ENCODE data around the gene PRRT1B.
A peak's percentile ranks its signal among the peaks of the same experiment; 100 is the strongest.
"Not testable (repeated sequence)": the region's sequence is repeated elsewhere in the genome, so short reads cannot be mapped to it uniquely, and the experiment has no call there.

Gene PRRT1B

DNA sequence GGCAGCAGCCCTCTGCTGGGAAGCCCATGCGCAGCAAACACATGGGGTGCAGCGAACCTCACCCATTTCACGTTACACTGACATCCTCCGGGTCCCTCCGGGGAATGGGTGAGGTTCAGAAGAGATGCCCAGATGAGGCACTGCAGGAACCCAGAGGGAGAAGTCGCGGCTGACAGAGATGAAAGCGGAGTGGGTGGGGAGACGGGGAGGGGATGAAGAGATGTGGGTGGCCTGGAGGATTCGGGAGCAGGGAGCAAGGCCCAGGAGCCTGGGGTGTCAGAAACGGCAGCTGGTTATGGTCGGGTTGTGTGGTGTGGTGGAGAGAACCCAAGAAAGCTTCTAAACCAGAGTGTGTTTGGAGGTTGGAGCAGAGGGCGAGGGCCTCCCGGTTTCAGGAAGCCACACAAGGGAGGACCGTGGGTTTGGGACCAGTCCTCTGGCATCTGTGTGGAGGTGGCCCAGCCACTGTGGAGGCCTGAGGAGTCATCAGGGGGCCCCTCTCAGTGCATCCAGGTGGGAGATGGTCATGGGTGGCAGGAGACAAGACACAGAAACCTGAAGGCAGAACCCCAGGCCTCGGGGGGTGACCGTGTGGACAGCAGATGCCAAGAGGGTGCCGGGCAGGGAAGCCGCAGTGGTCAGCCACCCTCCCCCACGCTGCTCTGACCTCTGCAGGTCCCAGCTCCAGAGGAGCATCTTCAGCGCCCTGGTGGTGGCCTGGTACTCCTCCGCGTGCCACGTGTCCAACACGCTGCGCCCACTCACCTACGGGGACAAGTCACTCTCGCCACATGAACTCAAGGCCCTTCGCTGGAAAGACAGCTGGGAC lies 22.9 kb upstream of the PRRT1B start:
- DNase-seq (ENCODE audit: low read depth), result no peak

DNA sequence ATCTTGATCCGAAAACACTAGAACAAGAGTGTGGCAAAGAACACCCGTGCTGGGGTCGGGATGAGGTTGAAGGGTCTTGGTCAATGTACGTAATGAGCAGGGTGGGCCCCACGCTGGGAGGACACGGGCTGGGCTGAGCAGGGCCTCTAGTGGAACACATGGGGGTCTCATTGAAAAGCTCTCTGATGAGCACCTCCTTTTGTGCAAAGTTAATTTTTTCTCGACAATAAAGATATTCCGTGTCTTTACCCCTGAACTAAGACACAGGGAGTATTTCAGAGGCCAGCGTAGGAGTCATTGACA lies 22.3 kb upstream of the PRRT1B start:
- DNase-seq (ENCODE audit: low read depth), result no peak

DNA sequence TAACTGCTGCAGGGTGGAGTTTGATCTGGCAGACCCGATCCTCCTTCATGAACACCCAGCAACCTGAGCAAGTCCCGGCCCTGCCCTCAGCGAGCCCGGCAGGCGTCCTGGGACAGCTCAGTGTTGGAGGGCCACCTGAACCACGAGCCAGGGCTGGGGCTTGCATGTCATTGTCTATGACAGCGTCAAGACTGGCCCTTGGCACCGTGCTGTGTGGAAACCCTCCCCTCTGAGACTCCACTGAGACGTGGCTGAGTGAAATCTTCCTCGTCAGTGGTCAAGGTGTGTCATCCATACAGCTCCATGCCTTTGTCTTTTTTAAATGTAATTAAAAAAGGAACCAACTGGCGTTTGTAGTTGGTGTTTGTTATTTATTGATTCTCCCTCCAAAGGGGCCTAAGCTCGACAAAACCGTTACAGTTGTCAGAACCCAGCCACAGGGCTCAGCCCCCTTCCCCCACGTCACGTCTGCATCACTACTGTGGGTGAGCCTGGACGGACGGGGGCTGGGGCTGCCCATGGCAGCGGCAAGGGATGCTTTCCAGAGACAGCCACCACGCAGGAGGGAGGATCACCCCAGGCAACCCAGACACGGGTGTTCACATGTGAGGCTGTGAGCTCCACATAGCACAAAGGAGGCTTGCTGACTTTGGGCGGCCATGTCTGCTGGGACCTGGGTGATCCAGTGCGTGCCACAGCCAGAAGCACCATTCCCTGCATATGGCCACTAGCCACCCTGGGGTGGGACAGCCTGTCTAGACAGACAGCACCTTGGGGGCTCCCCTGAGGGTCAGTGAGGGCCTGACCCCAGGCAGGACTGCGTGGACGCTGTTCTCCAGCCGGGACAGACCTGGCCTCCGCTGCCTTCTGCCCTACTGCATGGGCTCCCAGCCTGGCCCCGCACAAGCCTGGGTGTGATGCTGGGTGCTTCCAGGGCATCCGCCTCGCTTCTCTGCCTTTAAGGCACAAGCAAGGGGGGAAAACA lies 21.6 kb upstream of the PRRT1B start:
- no peak for DNase-seq (ENCODE audit: low read depth)

DNA sequence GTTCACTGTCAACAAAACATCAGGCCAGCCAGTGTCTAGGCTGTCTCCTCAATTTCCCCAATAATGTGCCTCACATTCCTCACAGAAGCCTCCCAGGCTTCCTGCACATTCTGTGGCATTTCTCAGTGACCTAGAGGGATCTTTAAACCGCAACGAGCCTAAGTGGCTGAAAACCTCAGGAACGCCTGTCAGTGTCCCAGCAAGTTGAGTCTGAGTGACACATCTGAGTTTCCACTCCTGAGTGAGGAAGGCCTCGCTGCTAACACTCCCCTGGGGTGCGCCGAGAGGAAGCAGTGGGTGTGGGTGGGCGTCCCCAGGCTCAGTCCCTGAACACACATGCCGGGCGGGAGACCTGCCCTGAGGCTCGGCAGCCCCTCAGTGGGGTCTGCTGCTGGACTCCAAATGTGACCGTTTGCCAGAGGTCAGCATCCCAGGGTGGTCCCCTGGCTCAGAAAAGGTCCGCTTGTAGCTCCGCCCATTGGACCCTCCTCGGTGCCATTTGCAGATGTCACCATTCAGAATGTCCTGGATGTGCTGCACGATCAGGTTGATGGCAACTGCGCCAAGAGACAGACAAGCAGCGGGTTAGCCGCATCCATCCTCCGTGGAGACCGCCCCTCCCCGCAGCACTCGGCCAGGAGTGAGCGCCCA lies 20.5 kb upstream of the PRRT1B start:
- no peak for DNase-seq (ENCODE audit: low read depth)

DNA sequence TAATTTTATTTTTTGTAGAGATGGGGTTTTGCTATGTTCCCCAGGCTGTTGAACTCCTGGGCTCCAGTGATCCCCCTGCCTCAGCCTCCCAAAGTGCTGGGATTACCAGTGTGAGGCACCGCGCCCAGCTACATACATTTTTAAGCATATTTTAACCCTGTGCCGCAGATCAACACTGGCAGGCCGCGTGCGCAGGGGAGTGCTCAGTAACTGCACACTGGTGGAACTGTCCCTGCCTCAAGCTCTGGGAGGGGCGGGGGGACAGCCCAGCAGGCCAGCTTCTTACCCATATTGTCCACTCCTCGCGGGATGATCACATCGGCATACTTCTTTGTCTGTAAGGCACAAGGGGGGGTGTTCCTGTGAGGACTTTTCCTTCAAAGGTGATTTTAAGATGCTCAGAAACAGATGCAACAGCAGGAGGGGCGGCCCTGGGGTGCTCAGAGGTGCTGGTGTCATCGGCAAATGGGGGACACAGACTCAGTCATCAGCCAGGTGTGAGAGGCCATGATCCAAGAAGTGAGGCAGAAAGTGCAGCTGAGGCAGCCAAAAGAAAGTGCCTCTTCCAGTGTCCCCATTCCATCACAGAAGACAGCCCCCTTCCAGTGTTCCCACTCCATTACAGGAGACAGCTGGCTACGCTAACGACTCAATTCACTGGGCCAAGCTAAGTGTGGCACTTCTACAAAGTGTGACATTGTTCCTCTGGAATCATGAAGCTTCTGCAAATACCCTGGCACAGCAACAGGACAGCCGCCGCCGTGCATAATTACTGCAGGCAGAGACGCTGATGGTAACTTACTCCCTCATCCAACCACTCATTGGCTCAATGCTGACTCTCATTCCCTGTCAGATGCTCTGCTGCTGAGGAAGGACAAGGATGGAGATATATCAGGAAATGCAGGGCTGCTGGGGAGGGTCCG lies 19.4 kb upstream of the PRRT1B start:
- no peak for DNase-seq (ENCODE audit: low read depth)

DNA sequence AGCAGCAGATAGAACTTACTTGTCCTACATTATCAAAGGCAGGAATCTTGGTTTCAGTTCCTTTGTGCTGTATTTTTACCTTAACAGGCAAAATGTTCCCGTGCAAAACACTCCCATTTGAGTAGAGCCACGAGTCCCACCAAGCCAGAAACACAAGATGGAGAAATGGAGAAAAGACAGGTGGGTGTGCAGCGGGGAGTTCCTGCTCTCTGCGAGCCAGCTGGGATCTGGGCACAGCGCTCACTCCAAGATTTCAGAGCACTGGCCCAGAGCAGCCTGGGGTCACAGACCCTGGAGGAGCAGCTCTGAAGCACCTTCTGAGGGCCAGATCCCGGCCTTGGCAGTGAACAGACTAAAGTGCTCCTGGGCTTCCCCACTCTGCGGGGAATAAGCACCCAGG lies 17.1 kb upstream of the PRRT1B start:
- DNase-seq (ENCODE audit: low read depth), result no peak

DNA sequence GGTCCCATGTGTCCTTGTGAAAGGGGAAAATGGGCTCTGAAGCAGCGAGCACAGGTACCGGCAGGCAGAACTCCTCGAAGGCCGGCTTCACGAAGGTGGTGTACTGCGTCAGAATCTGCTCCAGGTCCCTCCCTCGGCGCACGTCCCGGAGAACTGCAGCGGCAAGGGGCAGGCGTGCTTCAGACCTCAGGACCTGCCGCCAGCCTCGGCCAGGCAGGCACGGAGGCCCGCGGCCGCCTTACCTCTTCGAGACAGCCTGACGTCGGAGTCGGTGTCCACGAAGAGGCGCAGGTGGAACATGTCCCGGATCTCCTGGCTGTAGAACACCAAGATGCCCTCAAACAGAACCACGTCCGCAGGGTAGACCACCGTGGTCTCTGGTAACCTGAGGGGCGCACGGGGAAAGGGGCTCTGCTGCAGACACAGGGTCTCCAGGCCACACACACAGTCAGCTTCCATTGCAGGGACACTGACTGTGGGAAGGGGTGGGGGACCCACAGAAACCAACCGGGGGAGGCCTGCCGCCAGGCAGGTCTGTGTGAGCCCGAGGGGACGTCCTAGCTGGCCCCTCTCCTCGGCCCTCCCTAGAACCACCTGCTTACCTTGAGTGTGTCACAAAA lies 16.3 kb upstream of the PRRT1B start:
- no peak for DNase-seq (ENCODE audit: low read depth)

DNA sequence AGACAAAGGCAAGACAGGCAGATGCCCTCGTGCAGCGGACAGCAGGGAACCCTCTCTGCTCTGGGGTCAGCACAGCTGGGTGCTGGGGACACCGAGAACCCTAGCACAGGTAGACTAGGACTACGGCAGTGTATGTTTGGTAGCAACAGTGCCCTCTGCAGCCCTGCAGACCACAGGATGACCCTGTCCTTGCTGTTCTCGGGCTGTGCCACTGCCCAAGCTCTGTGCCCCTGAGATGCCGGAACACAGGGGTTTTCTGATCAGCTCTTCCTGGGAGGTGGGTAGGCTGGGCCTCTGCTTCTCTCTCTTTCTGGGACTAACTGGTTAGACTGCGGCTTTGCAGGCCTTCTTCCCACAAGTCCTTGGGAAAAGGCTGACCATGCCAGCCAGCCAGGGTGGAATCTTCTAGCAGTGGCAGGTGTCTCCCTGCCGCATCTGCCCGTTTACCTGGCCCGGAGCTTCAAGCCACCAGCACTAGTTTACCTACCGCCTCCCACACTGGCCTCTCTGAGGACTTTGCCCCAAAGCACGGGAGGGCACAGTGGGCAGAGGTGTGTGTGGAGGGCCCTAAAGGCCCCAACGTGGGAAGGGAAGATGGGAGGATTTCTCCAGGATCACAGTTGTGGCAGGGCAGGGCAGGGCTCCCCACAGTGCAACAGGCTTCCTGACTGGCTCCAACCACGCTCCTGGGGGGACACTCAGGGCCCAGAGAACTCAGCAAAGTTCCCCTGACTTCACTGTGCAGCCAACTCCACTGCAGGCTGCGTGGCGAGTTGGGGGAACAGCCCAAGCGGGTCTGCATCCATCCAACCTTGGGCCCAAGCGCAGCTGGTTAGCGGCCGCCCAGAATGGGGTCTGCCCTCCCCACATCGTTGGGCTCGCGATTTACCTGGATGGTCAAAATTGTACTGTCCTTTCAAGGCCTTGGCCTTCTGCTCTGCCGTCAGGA lies 15.5 kb upstream of the PRRT1B start:
- DNase-seq (ENCODE audit: low read depth), result no peak

DNA sequence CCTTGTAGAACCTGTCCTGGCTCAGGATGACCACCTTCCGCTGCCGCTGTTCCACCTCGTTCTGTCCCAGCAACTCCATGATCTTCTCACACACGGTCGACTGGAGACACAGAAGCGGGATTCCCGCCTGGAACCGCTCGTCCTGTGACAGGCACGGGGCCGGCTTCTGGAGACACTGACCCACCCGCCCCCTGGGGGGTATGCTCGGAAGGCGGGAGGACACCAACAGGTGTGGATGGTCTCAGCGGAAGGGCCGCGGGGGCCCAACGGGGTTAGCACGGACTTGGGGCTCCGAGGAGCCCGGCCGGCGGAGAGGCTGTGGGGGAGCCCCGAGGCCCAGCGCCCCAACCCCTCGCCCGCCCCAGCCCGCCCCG lies 14.8 kb upstream of the PRRT1B start:
- DNase-seq (ENCODE audit: low read depth), result peak; percentile 13

DNA sequence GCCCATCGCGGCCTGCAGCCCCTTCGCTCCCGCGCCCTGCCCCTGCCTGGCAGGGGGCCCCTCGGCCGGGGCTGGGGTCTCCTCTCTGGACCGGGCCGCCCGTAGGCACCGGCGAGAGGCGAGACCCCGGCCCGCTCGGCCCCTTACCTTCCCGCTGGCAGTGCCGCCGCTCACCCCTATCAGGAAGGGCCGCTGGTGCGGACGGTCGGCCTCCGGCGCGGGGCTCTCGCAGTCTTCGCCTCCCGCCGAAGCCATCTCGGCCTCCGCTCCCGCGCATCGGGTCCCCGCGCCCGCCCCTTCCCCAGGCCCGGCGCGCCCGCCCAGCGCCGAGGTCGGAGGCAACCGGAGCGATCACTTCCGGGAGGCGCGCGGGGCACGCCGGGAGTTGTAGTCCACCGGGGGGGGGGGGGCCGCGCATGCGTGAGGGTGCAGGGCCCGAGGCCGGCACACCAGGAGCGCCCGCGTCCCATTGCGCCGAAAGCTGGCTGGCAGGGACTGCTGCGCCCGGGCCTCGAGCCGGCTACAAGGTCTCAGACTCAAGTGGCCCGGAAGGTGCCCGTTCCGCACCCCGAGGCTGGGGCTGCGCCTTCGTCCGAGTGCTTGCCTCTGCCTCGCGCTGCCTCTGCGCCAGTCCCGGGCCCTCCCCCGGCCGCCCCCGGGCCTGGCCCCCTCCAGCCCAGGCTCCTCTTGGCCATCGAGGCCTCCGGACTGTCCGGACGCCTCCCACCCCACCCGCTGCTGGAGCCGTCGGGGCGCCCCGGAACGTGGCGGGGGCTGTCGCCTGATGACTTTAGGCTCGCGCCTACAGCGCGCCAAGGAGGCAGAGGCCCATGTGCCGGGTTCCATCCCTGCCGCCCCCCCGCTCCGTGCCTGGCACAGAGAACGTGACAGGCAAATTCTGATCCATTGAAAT lies 14.1 kb upstream of the PRRT1B start, which contains the start of gene UCK1:
Gene UCK1, minus strand, starts transcription at position 344 of the 913 bp plus-strand sequence. Its CDS starts 89 bp downstream, at position 255.
- peak; percentile 80 for DNase-seq (ENCODE audit: low read depth)

DNA sequence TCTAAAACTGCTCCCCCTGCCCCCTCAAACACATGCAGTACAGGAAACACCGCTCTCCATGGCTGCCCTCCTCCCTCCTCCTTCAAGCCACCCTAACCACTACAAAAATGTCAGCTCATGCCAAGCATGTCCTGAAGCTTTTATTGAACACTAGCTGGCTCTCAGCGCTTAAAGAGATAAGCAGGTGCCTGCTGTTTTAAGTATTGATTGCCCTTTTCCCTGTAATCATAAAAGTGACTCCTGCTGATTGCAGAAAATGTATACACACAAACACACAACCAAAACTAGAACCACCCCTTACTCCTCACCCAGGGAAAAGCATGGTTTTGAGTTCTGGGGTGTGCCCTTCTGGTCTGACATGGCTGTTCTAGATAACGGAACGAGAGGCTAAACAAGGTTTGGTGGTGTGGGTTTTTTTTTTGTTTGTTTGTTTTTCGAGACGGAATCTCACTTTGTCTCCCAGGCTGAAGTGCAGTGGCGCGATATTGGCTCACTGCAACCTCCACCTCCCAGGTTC lies 10.5 kb upstream of the PRRT1B start:
- no peak for DNase-seq (ENCODE audit: low read depth)

DNA sequence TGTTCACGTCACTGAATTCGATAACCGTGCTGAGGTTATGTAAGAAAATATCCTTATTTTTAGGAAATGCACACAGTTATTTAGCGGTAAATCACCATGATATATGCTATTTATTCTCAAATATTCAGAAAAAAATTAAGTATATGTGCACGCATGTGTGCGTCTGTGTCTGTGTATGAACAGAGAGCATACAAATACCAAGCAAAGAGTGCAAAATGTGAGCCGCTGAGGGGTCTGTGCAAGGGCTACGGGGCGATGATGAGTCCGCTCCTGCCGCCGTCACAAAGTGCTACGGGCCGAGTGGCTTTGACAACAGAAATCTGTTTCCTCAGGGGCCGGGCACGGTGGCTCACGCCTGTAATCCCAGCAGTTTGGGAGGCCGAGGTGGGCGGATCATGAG lies 7.4 kb upstream of the PRRT1B start:
- no peak for DNase-seq (ENCODE audit: low read depth)

DNA sequence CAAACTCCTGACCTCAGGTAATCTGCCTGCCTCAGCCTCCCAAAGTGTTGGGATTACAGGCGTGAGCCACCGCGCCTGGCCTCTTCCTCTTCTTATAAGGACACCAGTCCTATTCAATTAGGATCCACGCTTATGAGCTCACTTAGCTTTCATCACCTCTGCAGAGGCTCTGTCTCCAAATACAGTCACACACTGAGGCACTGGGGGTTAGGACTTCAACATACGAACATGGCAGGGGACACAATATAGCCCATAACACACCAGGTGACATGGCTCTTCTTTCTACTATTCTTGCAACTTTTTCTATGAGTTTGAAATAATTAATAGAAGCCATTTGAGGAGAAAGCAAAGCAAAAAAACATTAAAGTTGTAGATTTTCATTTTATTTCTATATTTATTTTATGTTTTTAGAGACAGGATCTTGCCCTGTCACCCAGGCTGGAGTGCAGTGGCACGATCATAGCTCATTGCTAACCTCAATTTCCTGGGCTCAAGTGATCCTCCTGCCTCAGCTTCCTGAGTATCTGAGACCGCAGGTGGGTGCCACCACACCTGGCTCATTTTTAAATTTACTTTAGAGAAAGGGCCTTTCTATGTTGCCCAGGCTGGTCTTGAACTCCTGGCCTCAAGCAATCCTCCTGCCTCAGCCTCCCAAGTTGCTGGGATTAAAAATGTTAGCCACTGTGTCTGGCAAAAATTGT lies 6.0 kb upstream of the PRRT1B start:
- no peak for DNase-seq (ENCODE audit: low read depth)

DNA sequence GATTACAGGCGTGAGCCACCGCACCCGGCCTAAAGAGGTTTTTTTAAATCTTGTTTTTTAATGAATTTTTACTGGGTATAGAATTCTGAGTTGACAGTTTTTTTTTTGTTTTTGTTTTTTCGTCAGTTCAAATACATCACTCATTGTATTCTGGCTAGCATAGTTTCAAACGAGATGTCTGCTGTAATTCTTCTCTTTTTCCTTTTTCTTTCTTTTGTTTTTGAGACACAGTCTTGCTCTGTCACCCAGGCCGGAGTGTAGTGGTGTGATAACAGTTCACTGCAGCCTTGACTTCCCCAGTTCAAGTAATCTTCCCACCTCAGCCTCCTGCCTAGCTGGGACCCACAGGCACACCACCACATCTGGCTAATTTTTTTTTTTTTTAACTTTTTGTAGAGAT lies 2.2 kb upstream of the PRRT1B start:
- no peak for DNase-seq (ENCODE audit: low read depth)

DNA sequence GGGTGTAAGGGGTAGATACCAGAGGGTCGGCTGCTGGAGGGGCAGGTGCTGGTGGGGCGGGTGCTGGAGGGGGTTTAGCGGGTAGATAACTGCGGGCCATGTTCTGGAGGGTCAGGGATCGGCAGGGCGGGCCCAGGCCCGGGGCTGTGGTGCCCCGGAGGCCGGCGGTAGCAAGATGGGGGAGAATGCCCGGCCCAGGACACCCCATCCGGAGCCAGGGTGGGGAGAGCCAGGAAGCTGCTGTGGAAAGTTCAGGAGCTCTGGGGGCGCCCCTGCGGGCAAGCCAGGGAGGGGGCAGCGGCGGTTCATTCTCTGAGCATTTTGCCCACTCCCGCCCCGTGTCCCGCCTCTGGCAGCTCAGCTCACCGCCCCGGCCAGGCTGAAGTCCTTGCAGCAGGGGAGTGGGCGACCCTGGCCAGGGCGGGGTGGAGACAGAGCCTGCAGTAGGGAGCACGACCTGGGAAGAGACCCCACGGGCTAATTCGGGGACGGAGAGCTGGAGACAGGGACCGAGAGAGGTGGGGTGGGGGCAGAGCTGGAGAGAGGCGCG lies 538 bp downstream of the PRRT1B start:
- no peak for DNase-seq (ENCODE audit: low read depth)

DNA sequence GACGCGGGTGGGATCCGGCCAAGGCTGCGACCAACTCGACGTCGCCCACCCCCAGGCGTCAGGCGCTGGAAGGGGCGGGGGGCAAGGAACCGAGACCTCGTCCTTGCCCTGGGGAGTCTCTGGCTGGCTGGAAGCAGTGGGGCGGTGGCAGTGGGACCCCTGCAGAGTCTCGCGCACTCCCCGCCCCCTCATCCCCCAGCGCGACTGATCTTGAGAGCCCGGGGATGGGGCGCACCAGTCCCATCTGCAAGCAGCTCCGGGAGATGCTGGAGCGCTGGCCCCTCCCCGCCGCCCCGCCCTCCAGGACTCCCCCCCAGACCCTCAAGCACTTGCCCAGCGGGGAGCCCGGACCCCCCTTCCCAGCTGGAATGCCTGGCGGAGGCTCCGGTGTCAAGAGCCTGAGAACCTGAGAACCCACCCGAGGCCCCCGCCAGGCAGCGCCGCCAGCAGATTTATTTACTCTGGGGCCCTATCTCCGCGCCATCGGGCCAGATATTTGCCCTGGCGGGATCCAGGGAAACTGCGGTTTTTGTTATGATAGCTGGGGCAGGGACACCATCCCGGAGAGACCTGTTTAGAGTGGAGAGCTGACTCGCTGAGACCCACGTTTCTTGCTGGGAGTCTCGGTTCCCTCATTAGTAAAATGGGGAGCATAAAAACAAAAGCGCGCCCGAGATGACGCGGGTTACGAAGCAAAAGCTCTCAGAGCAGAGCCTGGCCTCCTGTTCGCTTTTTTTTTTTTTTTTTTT lies 1.2 kb downstream of the PRRT1B start:
- DNase-seq (ENCODE audit: low read depth), result no peak

DNA sequence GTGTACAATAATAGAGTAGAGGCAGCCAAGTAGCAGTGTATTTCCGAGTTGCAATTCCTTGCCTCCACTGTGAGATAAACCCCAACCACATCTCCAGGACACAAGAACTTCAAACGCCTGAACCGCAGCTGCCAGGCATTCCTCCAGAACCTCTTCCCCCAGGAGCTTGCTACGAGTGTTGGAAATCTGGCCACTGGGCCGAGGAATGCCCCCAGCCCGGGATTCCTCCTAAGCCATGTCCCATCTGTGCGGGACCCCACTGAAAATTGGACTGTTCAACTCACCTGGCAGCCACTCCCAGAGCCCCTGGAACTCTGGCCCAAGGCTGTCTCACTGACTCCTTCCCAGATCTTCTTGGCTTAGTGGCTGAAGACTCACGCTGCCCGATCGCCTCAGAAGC lies 3.9 kb downstream of the PRRT1B start:
- DNase-seq (ENCODE audit: low read depth), result not testable (repeated sequence)

Measured in fibroblast of gingiva (primary cell).